ENCODE results near the gene TMPRSS7. TPM values are rescaled to one million over a fixed set of nuclear protein-coding genes. Genes with fewer than 3 reads are reported as not detected.

TMPRSS7 gene
- total and polyA plus RNA-seq, 2 of the 8 experiments (the other 6 are each of a cell fraction or from before 2014, with no cell fraction given): not detected

DNA sequence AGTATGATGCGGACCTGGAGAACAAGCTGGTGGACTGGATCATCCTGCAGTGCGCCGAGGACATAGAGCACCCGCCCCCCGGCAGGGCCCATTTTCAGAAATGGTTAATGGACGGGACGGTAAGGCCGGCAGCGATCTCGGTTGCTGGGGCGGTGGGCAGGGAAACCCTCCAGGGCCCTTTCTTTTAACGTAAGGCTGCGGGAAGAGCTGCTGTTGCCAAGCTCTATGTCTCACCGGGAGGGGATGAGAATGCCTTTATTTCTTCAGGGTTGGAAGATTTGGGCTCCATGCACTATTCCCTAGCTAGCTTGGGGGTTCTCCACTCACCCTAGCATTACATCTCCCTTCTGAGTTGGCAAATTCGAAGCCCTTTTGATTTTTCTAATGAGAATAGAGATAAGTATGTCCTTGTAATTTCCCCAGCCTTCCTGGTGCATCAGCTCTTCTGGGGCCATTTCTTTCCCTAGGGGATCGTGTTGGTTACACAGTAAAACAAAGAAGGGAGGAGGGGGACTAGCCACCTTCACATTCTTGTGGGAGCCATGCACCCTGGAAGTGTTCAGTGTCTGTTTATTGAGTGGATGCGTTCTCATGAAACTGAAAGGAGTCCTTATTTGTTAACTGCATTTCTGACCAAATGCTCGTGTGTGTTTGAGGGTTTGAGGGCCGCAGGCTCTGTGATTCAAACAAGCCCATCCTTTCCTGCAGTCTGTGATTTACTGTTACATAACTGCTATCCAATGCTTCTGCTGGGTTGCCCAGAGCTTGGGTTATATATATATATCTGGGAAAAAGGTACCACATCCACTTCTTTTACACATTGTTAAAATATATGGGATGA lies 34.8 kb upstream of the TMPRSS7 start:
- Histone ChIP-seq H3K4me3 (ENCODE audit: extremely low read depth in 1 of 4, insufficient read depth in 2 of 4, low read depth in 3 of 4, low read length in 4 of 4) (peak overlapping the region; percentile 63 to 77 (median 72)), H2AFZ (ENCODE audit: low read length) (peak overlapping the region; percentile 72), H3K18ac (ENCODE audit: extremely low read depth, low read length) (peak overlapping the region; percentile 66; the same call in 1 of the 2 replicates), H2BK15ac (ENCODE audit: low read length) (peak overlapping the region; percentile 85; the same call in 1 of the 2 replicates), H3K79me1 (ENCODE audit: low read depth, low read length) (no peaks in the 10 kb centered on the region), H3K4ac (replicated peaks; ENCODE audit: insufficient read length, low read depth, low read length) (no peak overlapping the region), H4K5ac (ENCODE audit: insufficient read length, low read depth, low read length) (no peak overlapping the region), H4K91ac (replicated peaks; ENCODE audit: insufficient read length, low read length) (no peak overlapping the region), H3K4me2 (ENCODE audit: insufficient read depth in 1 of 2, low read depth in 2 of 2, low read length in 2 of 2) (peak overlapping the region; percentile 85 to 92), H2BK5ac (ENCODE audit: low read depth, low read length) (no peak overlapping the region; the same call in 1 of the 2 replicates), H3K9me3 (ENCODE audit: insufficient read depth in 2 of 2, low read depth in 1 of 2, low read length in 1 of 2) (no peaks in the 10 kb centered on the region), H2BK12ac (ENCODE audit: low read depth, low read length) (no peak overlapping the region), H4K8ac (ENCODE audit: extremely low read depth, insufficient read depth, low read length) (peak overlapping the region; percentile 36; the same call in 1 of the 2 replicates), H3K27me3 (replicated peaks in 1 of 4; ENCODE audit: control insufficient read depth in 3 of 4, extremely low read depth in 1 of 4, insufficient read depth in 3 of 4, low read length in 3 of 4) (peaks cover 1 to 22% (median 9%) of the 10 kb centered on the region in 4 experiments; a peak in 4 of 7 replicates), H3K36me3 (ENCODE audit: control insufficient read depth in 2 of 4, insufficient read depth in 4 of 4, low read length in 3 of 4) (peaks cover 0 to 2% (median 0%) of the 10 kb centered on the region in 4 experiments; a peak in 2 of 8 replicates), H3K14ac (ENCODE audit: insufficient read length) (no peak overlapping the region), H3K9ac (replicated peaks in 1 of 4; ENCODE audit: extremely low read depth in 1 of 4, low read depth in 3 of 4, low read length in 3 of 4) (peak overlapping the region in 3 of 4 experiments; percentile 37 to 80 (median 40); a peak in 6 of 7 replicates), H2BK120ac (replicated peaks; ENCODE audit: low read depth, low read length) (no peak overlapping the region), H3K23ac (ENCODE audit: insufficient read length) (no peak overlapping the region), H3K79me2 (ENCODE audit: control insufficient read depth in 1 of 2, insufficient read depth in 2 of 2, low read length in 2 of 2) (no peaks in the 10 kb centered on the region), H2AK5ac (ENCODE audit: low read depth, low read length) (no peak overlapping the region), H3K27ac (ENCODE audit: low read depth, low read length) (0 out of 2 replicates have a peak overlapping the region, but pooled peaks have one; percentile 5), H3K23me2 (ENCODE audit: low read depth, low read length) (peaks cover 12% of the 10 kb centered on the region), H3K56ac (replicated peaks; ENCODE audit: insufficient read length, low read depth, low read length) (no peak overlapping the region), H3K4me1 (replicated peaks in 1 of 4; ENCODE audit: control insufficient read depth in 3 of 4, insufficient read depth in 4 of 4, low read length in 3 of 4) (peaks cover 3 to 10% (median 6%) of the 10 kb centered on the region in 4 experiments; a peak in 5 of 7 replicates), H2BK20ac (ENCODE audit: low read length) (peak overlapping the region; percentile 72; the same call in 1 of the 2 replicates), H4K20me1 (replicated peaks in 1 of 2; ENCODE audit: control insufficient read depth in 1 of 2, insufficient read depth in 2 of 2, low read length in 2 of 2) (peaks cover 3% of the 10 kb centered on the region in 2 experiments)
- ChIA-PET POLR2A (ENCODE audit: partially characterized antibody) (interaction anchor here (0.7 to 4.1 kb wide), 7 partner anchors 8 to 241 kb away, joined by 3 to 22 read pairs (median 5); partner anchors contain the start of gene ABHD10), CTCF (ENCODE audit: partially characterized antibody) (interaction anchor here (0.6 to 21.3 kb wide), 11 partner anchors 9 to 333 kb away, joined by 3 to 384 read pairs (median 6); partner anchors contain the start of gene ABHD10)
- FAIRE-seq: no peak
- 13% methylated on average over 19 of the region's 19 CpGs; no CpG with 5 or more reads in 1 of the 2 experiments for WGBS, 2 experiments (ENCODE audit: extremely low coverage in 1 of 2, insufficient coverage in 1 of 2, insufficient read length in 1 of 2, insufficient replicate concordance in 2 of 2, low coverage in 1 of 2, low lambda C conversion rate in 2 of 2, missing lambda C conversion rate in 1 of 2)
- DNase-seq (ENCODE audit: low read depth in 1 of 2, low spot score in 2 of 2): no peak
- TF ChIP-seq, protein P1, sequence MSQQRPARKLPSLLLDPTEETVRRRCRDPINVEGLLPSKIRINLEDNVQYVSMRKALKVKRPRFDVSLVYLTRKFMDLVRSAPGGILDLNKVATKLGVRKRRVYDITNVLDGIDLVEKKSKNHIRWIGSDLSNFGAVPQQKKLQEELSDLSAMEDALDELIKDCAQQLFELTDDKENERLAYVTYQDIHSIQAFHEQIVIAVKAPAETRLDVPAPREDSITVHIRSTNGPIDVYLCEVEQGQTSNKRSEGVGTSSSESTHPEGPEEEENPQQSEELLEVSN (IDR thresholded peaks at IDR 0.05): no peak
- TF ChIP-seq NANOG (IDR thresholded peaks at IDR 0.05; ENCODE audit: insufficient read depth, low read depth, low read length, poor library complexity, severe bottlenecking): no peak
- TF ChIP-seq CHD1 (IDR thresholded peaks at IDR 0.05; ENCODE audit: low read depth, low read length): no peak
- no peak for TF ChIP-seq MAFK (IDR thresholded peaks at IDR 0.05; ENCODE audit: low read depth, low read length)
- 0 out of 2 replicates have a peak, but pooled peaks have one; percentile 7 for TF ChIP-seq YY1 (IDR thresholded peaks at IDR 0.05; ENCODE audit: low read depth, low read length)
- TF ChIP-seq HDAC6 (IDR thresholded peaks at IDR 0.05; ENCODE audit: low read depth, low read length): no peak
- TF ChIP-seq, protein P2, sequence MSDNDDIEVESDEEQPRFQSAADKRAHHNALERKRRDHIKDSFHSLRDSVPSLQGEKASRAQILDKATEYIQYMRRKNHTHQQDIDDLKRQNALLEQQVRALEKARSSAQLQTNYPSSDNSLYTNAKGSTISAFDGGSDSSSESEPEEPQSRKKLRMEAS (IDR thresholded peaks at IDR 0.05): no peak
- no peak for TF ChIP-seq RXRA (IDR thresholded peaks at IDR 0.05; ENCODE audit: insufficient read depth, low read depth, low read length)
- peak in 1 of 2 experiments; percentile 41; a peak in 1 of 3 replicates for TF ChIP-seq POLR2A (IDR thresholded peaks at IDR 0.05; ENCODE audit: control extremely low read depth in 1 of 2, low read depth in 2 of 2, low read length in 2 of 2)
- no peak for TF ChIP-seq SRF (IDR thresholded peaks at IDR 0.05; ENCODE audit: low read depth, low read length)
